ENCODE measurements around the gene BNC2.

BNC2 gene

DNA sequence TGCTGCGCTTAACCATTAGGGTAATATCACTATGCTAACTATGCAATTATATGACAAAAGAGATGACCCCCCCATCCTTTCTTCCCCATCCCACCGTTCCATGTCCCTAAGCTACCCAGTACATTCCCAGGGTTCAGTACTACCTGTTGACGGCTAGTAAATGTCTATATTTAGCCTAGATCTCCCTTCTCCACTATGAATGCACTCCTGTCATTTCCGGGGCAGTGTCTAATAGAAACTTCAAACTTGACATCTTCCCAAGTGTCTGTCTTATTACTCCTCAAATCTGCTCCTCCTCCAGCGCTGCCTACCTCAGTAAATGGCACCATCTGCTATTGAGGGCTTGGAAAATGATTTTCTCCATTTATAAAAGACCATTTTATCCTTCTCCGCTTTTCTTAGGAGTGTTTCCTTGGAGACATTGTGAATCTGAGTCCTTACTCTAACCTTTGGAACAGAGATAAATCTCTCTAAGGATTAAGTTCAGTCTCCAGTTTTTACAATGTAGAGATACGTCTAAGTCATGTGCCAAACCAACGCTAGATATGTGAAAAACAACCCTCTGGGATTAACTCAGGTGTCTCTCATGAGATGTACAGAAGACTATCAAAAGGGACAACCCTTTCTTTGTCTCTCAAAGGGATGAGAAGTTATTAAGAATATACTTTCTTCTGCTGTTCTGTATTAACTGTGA, 114.9 kb downstream of the BNC2 start:
- no peak for DNase-seq (ENCODE audit: low read depth)

DNA sequence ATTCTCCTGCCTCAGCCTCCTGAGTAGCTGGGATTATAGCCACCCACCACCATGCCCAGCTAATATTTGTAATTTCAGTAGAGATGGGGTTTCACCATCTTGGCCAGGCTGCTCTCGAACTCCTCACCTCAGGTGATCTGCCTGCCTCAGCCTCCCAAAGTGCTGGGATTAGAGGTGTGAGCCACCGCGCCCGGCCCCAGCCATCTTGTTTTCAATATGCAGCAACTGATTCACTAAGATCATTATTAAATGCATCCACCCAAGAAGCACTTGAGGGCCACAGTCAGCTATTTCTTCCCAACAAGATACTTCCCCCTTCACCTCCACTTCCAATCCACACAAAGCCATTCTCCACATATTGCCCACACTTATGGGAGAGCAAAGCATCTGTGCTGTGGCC, 115.8 kb downstream of the BNC2 start:
- no peak for DNase-seq (ENCODE audit: low read depth)

DNA sequence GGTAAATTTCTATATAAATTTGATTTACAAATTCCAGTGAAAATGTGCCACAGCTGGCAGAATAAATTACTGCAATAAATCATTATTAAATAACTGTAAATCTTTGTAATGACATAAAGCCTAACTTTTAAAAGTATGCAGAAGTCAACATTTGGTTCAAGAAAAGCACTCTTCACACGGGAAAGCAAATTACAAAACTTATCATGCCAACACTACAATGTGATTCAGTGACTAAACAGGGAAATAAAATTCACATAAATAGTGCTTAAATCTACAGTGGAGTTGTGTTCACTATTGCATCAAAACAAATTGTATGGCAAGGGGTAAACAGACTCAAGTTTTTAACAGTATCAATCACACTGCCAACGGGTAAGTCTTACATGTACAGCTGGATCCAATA, 117.2 kb downstream of the BNC2 start:
- no peak for DNase-seq (ENCODE audit: low read depth)

DNA sequence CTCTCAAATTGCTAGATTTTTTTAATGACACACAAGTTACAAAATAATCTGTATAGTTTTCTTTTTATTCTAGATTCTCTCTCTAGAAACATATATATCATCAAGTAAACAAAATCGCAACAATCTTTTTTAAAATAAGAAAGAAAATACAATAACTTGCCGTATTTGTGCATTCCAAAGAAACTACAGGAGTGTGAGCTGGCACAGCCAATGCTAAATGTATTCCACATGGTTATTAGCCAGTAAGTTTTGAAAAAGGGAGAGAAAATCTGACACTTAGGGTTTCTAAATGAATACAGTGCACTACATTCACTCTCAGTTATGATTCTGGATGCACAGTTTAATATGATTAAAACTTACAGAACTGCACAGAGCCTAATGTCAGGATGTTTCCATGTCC, 117.9 kb downstream of the BNC2 start:
- no peak for DNase-seq (ENCODE audit: low read depth)

DNA sequence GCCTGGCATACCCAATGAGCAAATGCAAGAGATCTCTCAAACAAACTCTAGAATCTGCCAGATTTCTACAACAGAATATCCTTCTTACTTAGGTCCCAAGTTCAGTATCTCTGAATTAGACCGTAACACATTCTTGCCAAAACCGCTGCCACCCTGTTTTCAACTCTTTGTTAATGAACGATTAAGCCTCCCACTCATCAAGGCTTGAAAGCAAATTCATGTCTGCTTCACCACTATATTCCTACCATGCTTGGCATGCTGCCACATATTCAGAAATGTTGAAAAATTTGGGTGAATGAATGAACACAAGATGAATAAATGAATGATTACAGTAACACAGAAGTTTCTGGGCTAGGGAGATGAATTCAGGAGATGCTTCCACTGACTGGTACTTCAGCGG, 119.9 kb downstream of the BNC2 start:
- no peak for DNase-seq (ENCODE audit: low read depth)

DNA sequence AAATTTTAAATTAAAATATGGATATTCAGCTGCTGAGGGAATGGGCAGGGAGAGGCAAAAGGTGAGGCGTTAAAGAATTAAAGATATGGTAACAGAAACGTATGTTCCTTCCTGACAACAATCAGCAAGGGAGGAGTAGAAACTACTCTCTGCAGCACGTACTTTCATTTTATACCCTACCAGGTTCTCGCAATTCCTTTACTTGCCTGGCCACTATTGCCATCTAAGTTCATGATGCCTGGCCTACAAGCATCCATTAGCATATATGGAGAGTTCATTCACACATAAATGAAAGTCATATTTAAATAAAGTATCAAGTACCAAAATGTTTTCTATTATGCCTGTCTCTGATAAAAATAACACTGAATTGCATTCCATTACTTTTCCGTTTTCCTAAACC, 125.1 kb downstream of the BNC2 start:
- DNase-seq (ENCODE audit: low read depth), result no peak

DNA sequence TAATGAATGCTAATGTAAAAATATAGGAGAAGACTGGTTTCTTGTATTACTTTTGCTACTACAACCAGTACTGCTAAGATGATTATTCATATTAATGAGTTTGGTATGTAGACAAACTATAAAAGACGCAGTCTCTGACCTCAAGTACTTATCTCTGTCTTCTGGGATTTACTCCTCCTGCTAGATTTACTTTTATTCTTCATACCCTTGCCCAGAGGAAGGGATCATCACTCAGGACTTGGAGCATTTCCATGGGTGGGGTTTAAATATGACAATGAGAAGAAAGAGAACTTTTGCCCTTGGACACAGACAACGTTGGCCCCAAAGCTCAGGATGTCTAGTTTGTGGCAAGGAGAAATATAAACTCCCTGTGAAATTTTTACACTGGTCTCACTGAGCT, 126.1 kb downstream of the BNC2 start:
- DNase-seq (ENCODE audit: low read depth), result no peak

DNA sequence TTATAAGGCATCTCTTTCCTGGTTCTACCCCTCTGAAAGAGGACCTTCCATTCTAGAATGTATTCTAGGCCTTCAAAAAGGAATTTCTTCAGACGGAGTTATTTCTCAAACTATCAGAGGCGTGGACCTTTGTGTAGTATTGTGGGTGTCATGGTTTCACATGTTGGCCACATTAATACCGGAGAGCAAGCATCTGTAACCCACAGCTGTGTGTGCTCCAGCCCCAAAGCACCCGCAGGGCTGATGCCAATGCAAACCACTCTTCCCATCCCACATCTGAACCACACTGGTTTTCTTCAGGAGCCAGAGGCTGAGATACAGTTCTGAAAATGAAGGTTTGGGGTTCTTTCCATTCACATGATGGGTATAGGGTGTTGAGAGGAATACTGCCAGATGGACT, 127.1 kb downstream of the BNC2 start:
- no peak for DNase-seq (ENCODE audit: low read depth)

DNA sequence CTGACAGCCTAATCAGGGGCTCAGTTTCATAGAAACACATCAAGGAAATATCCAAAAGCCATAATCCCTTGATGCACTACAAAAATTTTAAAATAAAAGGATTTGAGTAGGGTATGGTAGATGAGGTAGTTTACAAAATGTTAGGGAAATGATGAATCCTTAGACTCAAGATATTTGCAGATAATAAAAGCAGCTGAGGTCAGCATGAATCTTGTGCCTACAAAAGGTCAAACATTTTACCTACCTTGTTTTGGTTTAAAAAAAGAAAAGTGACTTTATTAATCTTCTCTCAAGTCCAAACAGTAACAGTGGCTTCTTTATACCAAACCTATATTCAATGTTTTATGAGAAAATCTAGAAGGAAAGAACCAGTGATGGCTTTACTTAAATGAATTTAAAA, 135.5 kb downstream of the BNC2 start:
- no peak for DNase-seq (ENCODE audit: low read depth)

DNA sequence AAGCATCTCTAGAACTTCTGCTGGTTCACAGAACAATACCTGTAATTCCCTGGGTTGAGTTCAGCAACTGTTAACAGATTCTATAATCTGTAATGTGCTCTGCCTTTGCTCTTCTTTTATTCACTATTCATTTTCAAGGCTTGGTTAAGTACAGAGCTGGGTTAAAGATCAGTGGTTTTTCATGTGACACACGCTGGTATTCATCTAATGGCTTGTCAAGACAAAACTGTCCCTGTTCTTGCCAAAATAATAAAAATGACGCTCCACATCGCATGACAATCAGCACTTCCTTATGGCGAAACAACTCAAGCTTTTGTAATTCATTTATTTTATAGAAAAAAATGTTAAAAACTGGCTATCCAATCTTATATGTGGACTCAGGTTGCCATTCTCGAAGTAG, 137.9 kb downstream of the BNC2 start:
- no peak for DNase-seq (ENCODE audit: low read depth)

DNA sequence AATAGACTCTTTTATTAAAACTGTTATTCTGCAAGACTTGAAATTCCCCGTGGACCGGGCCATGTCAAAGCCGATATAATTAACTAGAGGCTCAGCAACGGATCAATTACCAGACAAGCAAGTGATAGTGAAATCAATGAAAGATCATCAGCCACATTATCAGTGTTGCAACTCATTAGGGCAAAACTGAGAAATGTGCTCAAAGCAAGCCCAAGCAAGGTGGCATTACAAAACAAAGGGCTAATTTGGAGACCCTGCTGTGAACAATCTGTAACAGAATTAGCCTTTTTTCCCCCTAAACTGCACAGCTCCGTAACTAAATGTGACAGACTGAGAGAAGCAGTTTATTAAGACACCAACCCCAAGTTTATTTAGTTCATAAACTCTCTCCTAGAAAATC, 140.3 kb downstream of the BNC2 start:
- no peak for DNase-seq (ENCODE audit: low read depth)

DNA sequence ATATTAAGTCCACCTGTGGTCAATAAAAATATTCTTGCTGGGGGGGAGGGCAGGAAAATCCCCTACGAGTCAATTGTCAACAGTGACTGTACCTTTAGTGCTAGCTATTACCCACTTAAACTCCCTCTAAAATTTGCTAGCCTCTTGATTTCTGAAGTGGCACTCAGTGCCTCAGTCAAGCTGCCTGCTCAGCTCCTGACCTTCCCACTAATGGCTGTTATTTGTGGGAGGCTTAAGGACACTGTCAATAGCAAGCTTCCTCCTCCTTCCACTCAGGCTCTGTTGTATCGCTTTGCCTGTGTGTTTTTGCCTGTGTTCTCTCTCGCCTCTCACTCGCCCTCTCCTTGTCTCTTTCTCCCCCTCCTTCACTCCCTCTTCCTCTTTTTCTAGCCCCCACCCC, 140.8 kb downstream of the BNC2 start:
- no peak for DNase-seq (ENCODE audit: low read depth)

DNA sequence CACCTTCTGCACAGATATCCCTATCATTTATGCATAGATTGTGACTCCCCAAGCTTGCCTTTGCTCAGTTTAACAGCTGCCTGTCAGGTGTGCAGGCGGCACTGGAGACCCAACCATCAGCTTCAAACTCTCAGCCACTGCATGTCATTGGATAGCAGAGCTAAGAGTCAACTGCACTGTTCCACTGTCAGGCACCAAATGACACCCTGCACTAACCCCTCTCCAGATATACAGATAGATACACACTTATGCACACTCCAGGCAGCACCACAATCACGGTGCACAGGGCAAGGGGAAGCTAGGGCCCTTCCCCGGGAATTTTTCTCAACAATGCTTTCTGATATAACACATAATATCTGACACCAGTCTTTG, 142.3 kb downstream of the BNC2 start:
- DNase-seq (ENCODE audit: low read depth), result no peak

DNA sequence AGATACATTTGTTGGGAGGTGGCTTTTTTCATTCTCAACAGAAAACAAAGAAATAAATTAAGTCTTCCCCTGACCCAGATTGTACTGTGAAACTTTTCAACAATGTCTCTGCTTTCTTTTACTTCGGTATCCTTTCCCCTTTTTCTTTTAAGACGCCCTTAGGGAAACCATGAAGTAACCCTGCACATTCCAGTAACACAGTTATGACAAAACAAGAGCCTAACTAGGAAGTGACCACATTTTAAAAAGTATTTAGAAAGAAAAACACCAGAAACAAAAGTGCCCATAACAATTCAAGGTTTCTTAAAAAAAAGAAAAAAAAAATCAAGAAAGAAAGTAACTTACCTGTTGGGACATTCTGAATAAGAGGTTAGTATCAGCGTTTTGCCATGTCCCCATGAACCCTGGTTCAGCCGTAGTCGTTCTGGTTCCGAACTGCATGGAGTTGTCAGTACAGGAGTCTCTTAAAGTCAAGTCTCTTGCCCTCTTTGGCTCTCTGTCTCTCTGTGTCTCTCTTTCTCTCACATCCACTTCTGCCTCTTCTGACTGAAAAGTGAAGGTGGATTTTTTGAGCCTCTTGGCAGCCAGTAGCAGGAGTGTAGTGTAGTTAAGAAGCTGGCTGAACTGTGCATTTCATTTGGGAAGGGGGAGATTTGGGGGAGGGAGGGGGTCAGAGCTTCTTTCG, 142.9 kb downstream of the BNC2 start:
- no peak for DNase-seq (ENCODE audit: low read depth)

DNA sequence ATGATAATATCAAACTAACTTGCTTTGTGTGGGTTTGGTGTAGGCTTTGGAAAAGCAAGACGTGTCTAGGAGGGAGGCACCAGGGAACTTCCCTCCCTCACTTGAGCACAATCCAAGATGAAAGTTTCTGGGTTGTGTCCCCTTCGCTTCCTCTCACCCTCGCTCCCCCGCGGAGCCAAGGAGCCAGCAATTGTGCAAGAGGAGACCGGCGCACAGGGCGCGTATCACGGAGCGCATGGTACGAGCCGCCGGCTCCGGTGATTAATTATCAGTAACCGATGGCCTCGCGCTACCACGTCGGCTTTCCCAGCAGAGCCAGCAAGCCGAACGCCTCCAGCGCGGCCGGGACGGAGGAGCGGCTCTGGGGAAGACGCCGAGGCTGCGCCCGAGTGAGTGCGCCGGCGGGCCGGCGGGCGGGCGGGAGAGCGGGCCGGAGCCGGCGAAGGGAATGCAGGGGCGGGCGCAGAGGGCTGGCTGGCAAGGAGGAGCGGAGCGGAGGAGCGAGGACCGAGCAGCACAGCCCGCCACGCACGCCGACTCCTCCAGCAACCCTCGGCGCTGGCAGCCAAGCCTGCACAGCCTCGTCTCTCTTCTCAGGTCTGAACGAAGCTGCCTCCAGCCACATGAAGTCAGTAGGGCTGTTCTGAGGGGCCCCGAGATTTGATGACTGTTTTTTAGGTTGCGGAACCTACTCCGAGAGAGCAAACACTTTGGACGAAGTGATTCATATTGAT, 143.6 kb downstream of the BNC2 start:
- no peak for DNase-seq (ENCODE audit: low read depth)

DNA sequence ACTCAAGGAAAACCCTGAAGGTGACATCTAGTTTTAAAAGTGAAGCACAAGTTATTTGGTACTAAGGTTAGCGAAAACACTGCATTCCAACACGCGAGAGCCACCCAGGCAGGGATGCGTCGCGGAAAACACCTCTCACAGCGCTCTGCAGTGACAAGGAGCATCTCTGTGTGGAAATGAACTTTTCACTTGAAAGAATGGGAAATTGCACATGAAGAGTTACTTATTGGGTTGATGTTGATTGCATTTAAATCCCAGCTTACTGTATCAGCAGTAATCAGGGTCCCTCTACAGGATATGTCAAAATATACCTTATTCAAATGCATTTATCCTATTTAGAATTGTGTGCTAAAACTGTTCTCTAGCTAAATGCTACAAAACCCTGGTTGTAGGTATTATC, 144.4 kb downstream of the BNC2 start:
- no peak for DNase-seq (ENCODE audit: low read depth)

DNA sequence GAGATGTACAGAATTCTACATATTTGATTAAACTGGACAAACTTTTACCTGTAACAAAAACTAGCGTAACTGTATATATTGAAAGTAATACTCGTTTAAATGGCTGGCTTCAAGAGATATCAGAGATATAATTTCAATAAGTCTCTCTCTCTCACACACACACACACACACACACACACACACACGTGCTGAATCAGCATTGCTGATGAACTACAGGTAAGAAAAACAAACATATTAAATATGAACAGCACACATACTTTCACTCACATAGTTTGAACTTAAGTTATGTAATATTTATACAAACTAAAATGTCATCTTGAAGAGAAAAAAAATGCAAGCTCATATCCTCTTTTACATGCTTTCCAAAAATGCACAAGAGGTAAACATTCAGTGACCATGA, 145.4 kb downstream of the BNC2 start:
- no peak for DNase-seq (ENCODE audit: low read depth)

DNA sequence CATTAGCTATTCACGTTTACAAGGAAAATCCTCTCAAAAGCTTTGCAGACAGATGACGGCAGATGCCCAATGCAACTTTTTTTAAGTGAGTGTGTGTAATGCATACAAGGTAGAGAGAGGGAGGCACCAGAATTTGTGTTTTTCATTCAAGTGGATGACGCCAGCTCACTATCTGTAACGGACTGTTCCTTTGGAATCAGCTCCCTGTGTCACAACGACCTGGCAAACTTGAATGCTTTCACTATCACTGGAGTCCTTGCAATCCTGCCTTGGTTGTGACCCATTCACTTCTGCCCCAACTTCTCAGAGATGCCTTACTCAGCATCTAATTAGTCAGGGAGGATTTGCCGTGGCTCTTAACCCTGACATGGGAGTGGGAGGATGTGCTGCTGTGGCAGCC, 148.5 kb downstream of the BNC2 start:
- DNase-seq (ENCODE audit: low read depth), result no peak

DNA sequence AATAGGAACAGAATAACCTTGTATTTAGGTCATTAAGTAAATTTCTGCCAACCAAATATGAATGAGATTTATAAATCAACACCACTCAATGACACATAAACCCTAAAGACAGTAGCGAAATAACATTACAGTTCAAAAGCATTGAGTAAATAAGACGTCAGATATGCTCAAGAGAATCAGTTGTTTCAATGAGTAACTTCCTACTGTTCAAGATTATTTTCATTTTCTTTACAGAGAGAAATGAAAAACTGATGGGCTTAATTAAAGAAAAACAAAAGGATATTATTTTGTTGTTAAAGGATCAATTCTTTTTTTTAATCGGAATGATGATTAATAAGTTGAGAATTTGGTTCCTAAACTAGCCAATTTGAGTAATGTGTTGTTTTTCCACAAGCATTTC, 150.1 kb downstream of the BNC2 start:
- no peak for DNase-seq (ENCODE audit: low read depth)

DNA sequence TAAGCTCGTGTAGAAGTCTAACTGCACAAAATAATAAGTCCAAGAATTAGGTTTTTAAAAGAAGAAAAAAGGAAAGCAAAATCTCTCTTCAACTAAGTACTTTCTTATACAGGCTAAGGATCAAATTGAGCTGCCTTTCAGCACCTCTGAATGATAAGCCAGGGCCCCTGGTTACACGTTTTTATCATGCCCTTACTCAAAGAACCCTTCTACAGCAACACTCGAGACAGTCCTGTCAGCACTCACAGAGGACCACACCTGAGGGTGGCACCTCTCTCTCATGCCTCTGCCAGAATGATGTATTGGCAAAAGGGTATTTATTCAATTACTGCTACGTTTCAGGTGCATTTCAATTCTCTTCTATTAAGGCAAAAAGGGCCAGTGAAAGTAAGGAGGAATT, 150.5 kb downstream of the BNC2 start:
- DNase-seq (ENCODE audit: low read depth), result no peak

DNA sequence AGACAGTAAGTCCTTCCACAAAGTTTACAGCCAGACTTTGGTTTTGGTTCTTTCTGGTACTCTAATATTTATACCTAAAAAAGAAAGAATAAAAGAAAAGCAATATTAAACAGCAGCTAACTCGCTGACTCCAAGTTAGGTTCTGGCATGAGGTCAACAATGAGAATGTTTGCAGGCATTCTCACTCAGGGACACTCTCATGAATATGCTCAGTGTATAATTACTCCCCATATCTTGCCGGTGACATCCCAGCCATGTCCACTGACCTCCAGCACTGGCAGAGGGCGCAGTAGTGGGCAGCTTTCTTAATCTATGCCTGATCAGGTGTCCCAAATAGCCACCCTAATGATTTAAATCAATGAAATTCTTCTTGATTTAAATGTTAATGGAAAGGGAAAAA, 151.5 kb downstream of the BNC2 start:
- no peak for DNase-seq (ENCODE audit: low read depth)

DNA sequence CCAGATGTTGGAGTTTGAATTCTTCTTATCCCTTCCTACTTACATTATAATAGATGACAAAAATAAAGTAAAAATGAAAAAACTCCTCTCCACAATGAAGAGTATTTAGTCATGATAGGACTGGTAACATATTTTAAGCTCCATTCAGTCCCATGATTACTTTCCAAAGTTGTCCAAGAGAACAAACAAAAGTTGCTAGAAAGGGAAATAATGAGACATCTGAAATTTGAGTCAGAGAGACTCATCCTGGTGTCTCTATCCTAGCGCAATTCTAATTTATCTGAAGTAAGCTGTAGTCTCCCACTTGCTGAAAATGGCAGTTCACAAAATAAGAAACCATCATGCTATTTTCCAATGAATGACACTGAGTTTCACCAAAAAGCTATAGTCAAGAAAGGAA, 152.2 kb downstream of the BNC2 start:
- no peak for DNase-seq (ENCODE audit: low read depth)

DNA sequence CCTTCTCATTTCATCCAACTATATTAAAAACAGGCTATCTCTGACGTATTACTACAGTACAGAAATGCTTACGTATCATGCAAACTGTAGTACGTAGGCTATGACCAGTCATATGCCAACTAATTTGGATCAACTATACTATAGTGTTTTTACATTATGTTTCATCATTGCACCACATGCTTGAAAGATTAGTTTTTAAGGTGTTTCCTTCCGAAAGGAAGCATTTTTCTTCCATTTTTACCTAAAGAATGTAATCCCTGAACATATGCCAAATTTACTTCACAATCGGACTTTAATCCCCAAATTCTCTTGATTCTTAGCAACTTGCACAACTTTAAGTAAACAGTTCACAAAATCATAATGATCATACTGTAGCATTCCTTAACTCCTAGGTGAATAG, 153.9 kb downstream of the BNC2 start:
- DNase-seq (ENCODE audit: low read depth), result no peak

DNA sequence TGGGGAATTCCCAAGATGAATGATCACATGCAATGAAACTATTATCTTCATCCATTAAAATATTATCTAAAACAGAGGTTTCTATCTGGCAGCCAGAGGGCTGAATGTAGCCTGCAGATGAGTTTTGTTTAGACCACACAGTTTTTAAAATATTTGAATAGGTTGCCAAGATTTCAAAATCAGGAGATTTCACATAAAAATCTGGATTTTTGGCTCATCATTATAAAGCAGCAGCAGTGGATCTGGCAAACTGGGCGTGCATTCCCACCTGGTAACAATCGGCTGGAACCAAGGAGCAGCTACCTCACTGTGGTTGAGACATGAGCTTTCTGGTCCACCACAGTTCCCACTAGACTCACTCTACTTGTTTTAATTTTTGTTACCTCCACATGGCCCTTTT, 155.1 kb downstream of the BNC2 start:
- no peak for DNase-seq (ENCODE audit: low read depth)

All from stimulated activated CD8-positive, alpha-beta memory T cell treated with anti-CD3 and anti-CD28 coated beads, Interleukin-15, amount 100 ng/mL, for 1 hour (primary cell).